Colon (tissue), 2 donors: Measurements from ENCODE around the gene RFXANK.
"Not testable (repeated sequence)": the region's sequence is repeated elsewhere in the genome, so short reads cannot be mapped to it uniquely, and the experiment has no call there.

Experiments used
- FAIRE-seq: peaks from 2 replicates; lab custom pipeline; 2012; peaks lifted over from hg19 to GRCh38; lab: Jason Lieb, UNC
- donor health status: control.
- donor health status: control.

RFXANK gene

GRCh38 chr19:19206938-19207337 is 14.9 kb downstream of the RFXANK start:
- FAIRE-seq, result no peak

- no peak for FAIRE-seq
Observed at GRCh38 chr19:19207637-19208572, 15.8 kb downstream of the RFXANK start.

GRCh38 chr19:19209372-19209771 is 17.3 kb downstream of the RFXANK start:
- no peak for FAIRE-seq

- no peak for FAIRE-seq
Observed at GRCh38 chr19:19211499-19212420, 19.7 kb downstream of the RFXANK start, which contains the start of gene NCAN. NCAN (plus strand) TSS chr19:19211958; CDS start chr19:19216954, 4,996 bp downstream.

- no peak for FAIRE-seq
Observed at GRCh38 chr19:19212916-19213315, 20.9 kb downstream of the RFXANK start.

- FAIRE-seq, result no peak
Observed at GRCh38 chr19:19213426-19214158, 21.5 kb downstream of the RFXANK start.

GRCh38 chr19:19214159-19214490 is 22.1 kb downstream of the RFXANK start:
- FAIRE-seq, result no peak

GRCh38 chr19:19214892-19215291 is 22.8 kb downstream of the RFXANK start:
- no peak for FAIRE-seq

- FAIRE-seq, result no peak
Observed at GRCh38 chr19:19215792-19216191, 23.7 kb downstream of the RFXANK start.

- FAIRE-seq, result no peak
Observed at GRCh38 chr19:19217099-19217498, 25.0 kb downstream of the RFXANK start.

GRCh38 chr19:19218911-19219310 is 26.9 kb downstream of the RFXANK start:
- no peak for FAIRE-seq

- not testable (repeated sequence) for FAIRE-seq
Observed at GRCh38 chr19:19221000-19221399, 28.9 kb downstream of the RFXANK start.

GRCh38 chr19:19223060-19223459 is 31.0 kb downstream of the RFXANK start:
- FAIRE-seq, result no peak

GRCh38 chr19:19223636-19224035 is 31.6 kb downstream of the RFXANK start:
- no peak for FAIRE-seq

GRCh38 chr19:19224150-19224851 is 32.2 kb downstream of the RFXANK start:
- no peak for FAIRE-seq

GRCh38 chr19:19224852-19225494 is 32.9 kb downstream of the RFXANK start:
- FAIRE-seq, result no peak

- FAIRE-seq, result no peak
Observed at GRCh38 chr19:19226204-19226603, 34.1 kb downstream of the RFXANK start.

GRCh38 chr19:19226663-19227062 is 34.6 kb downstream of the RFXANK start:
- no peak for FAIRE-seq

GRCh38 chr19:19227217-19227616 is 35.2 kb downstream of the RFXANK start:
- FAIRE-seq, result no peak

- no peak for FAIRE-seq
Observed at GRCh38 chr19:19229701-19230100, 37.6 kb downstream of the RFXANK start.

- FAIRE-seq, result no peak
Observed at GRCh38 chr19:19230999-19231398, 38.9 kb downstream of the RFXANK start.
